Measurements from ENCODE around the gene BGN.

DNA sequence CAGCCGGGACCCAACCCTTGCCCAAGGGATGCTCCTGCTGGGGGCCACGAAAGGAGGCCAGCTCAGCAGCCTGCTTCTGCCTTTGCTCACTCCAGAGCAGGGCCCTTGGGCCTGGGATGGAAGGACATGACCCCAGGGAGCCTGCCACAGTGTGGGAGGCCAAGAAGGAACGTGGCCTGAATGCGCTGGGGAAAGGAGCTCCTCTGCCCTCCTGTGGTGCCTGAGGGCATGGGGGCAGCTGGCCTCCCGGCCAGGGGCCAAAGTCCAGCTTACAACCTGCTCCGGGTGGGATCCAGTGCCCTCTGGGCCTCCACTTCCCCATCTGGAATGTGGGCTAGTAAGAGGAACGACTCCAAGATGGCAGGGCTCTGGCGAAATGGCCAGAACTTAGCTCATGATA lies 20.7 kb downstream of the BGN start:
- TF ChIP-seq, protein P1, sequence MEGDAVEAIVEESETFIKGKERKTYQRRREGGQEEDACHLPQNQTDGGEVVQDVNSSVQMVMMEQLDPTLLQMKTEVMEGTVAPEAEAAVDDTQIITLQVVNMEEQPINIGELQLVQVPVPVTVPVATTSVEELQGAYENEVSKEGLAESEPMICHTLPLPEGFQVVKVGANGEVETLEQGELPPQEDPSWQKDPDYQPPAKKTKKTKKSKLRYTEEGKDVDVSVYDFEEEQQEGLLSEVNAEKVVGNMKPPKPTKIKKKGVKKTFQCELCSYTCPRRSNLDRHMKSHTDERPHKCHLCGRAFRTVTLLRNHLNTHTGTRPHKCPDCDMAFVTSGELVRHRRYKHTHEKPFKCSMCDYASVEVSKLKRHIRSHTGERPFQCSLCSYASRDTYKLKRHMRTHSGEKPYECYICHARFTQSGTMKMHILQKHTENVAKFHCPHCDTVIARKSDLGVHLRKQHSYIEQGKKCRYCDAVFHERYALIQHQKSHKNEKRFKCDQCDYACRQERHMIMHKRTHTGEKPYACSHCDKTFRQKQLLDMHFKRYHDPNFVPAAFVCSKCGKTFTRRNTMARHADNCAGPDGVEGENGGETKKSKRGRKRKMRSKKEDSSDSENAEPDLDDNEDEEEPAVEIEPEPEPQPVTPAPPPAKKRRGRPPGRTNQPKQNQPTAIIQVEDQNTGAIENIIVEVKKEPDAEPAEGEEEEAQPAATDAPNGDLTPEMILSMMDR (IDR thresholded peaks at IDR 0.05), result no peak
- TF ChIP-seq POLR2AphosphoS5 (IDR thresholded peaks at IDR 0.05; ENCODE audit: low read depth, low read length) (no peak), REST (IDR thresholded peaks at IDR 0.05; ENCODE audit: insufficient read depth in 1 of 2, low read depth in 2 of 2, low read length in 1 of 2) (no peak), SIN3A (IDR thresholded peaks at IDR 0.05; ENCODE audit: borderline replicate concordance, insufficient read depth, low read depth, low read length) (no peak), TCF7L2 (IDR thresholded peaks at IDR 0.05; ENCODE audit: low read depth, low read length) (no peak)

Measured in Panc1 (cell line).